HepG2 (cell line): ENCODE data around the gene COCH. TPM values are rescaled to one million over a fixed set of nuclear protein-coding genes. Genes with fewer than 3 reads are reported as not detected.

Source experiments
- ATAC-seq: fragments of 200-7000 bp; cut with Tn5 transposase; 3 replicates; pipeline ENCODE4 v1.9.1; 2020; ENCODE audit warnings: mild to moderate bottlenecking, moderate library complexity
- BruUV-seq: library from RNA; stranded (reverse); fragments of 400-500 nt; replicated peaks from 2 replicates; lab custom pipeline; 2021; lab: Mats Ljungman, UMichigan
- CTCF ChIA-PET: fragments of 300-600 bp; formaldehyde crosslinking; extraction: SDS; loops from one replicate; lab custom pipeline; 2021; ENCODE audit warnings: low total read pairs, inconsistent platforms, low intra/inter-chr PET ratio; lab: Yijun Ruan, JAX
- POLR2A ChIA-PET: fragments of 350-600 bp; sonication (Branson Sonifier 250); formaldehyde crosslinking; loops from one replicate; lab custom pipeline; 2020; ENCODE audit warnings: antibody characterized with exemption, inconsistent platforms; lab: Yijun Ruan, JAX
- DNase-seq: peaks from one replicate; pipeline ENCODE4 v3.0.0-alpha.2; 2015; ENCODE audit warnings: low spot score
- FAIRE-seq: peaks from 3 replicates; lab custom pipeline; 2011; peaks lifted over from hg19 to GRCh38; lab: Jason Lieb, UNC
- H2AFZ ChIP-seq: one replicate; pipeline ENCODE4 v1.6.1; 2011; ENCODE audit warnings: low read length, inconsistent platforms
- H3K27ac ChIP-seq: fragments of 300-600 bp; 3 replicates; pipeline ENCODE4 v1.8.0; 2011; ENCODE audit warnings: mixed run types, mild to moderate bottlenecking, mixed read lengths, low read length, inconsistent platforms; ENCODE audit not compliant: insufficient read depth; ENCODE audit errors: extremely low read length
- H3K27me3 ChIP-seq, 2 experiments: fragments of 200-600 bp in 1 of 2; 2 replicates in 1 of 2; 3 replicates in 1 of 2; pipeline versions ENCODE4 v1.6.0 to v1.8.0; 2011; ENCODE audit warnings: low read length in 2 of 2, mild to moderate bottlenecking in 2 of 2, moderate library complexity in 2 of 2, inconsistent platforms in 1 of 2; ENCODE audit not compliant: insufficient read depth in 2 of 2, control insufficient read depth in 1 of 2
- H3K36me3 ChIP-seq, 2 experiments: fragments of 200-600 bp in 1 of 2; replicated peaks in 1 of 2; 2 replicates in 1 of 2; 3 replicates in 1 of 2; pipeline versions ENCODE4 v1.5.1 to v1.8.0; 2011; ENCODE audit warnings: low read length in 2 of 2, inconsistent platforms in 1 of 2; ENCODE audit not compliant: insufficient read depth in 2 of 2, control insufficient read depth in 1 of 2
- H3K4me1 ChIP-seq: 2 replicates; pipeline ENCODE4 v1.5.1; 2012; ENCODE audit warnings: low read length, inconsistent platforms; ENCODE audit not compliant: insufficient read depth
- H3K4me2 ChIP-seq: 2 replicates; pipeline ENCODE4 v1.6.0; 2011; ENCODE audit warnings: low read depth, low read length, inconsistent platforms
- H3K4me3 ChIP-seq, 3 experiments: fragments of 200-600 bp in 1 of 3; sonication (generic), shearing (Covaris generic) in 1 of 3; replicated peaks in 1 of 3; 2 replicates each; pipeline ENCODE4 v1.5.1; 2011 to 2016; ENCODE audit warnings: low read length in 3 of 3, inconsistent platforms in 2 of 3, low read depth in 2 of 3, mild to moderate bottlenecking in 2 of 3, control low read depth in 1 of 3, mixed read lengths in 1 of 3; ENCODE audit not compliant: insufficient read depth in 1 of 3
- H3K79me2 ChIP-seq: one replicate; pipeline ENCODE4 v1.6.1; 2011; ENCODE audit warnings: low read length, inconsistent platforms; ENCODE audit not compliant: insufficient read depth
- H3K9ac ChIP-seq: 2 replicates; pipeline ENCODE4 v1.6.0; 2011; ENCODE audit warnings: mild to moderate bottlenecking, low read depth, low read length, inconsistent platforms; ENCODE audit not compliant: insufficient read depth
- H3K9me3 ChIP-seq: 2 replicates; pipeline ENCODE4 v1.5.1; 2012; ENCODE audit warnings: mild to moderate bottlenecking, low read length
- H4K20me1 ChIP-seq: 2 replicates; pipeline ENCODE4 v1.6.0; 2011; ENCODE audit warnings: inconsistent platforms, mild to moderate bottlenecking, low read length, moderate library complexity; ENCODE audit not compliant: insufficient read depth
- BRD4 ChIP-seq: sonication (generic); formaldehyde crosslinking; IDR thresholded peaks from 2 replicates; pipeline ENCODE4 v1.4.0; 2020; ENCODE audit warnings: missing genetic modification reagents
- ETV5 ChIP-seq: IDR thresholded peaks from 2 replicates; pipeline ENCODE4 v1.6.1; 2018; ENCODE audit warnings: missing biosample characterization, missing genetic modification reagents, inconsistent platforms, borderline replicate concordance
- HMG20B ChIP-seq: conservative IDR thresholded peaks from 2 replicates; pipeline ENCODE4 v1.6.1; 2016; ENCODE audit warnings: missing genetic modification reagents, missing compliant biosample characterization
- MAF1 ChIP-seq: sonication (generic); formaldehyde crosslinking; IDR thresholded peaks from 2 replicates; pipeline ENCODE4 v1.5.0; 2020; ENCODE audit warnings: missing genetic modification reagents, borderline replicate concordance
- POLR2A ChIP-seq, 2 experiments: IDR thresholded peaks; 2 replicates each; pipeline ENCODE4 v1.6.1; 2011; ENCODE audit warnings: low read depth in 2 of 2, low read length in 2 of 2, mild to moderate bottlenecking in 1 of 2, moderate library complexity in 1 of 2; ENCODE audit not compliant: insufficient read depth in 1 of 2
- RCOR2 ChIP-seq: IDR thresholded peaks from 2 replicates; pipeline ENCODE4 v1.6.1; 2016; ENCODE audit warnings: missing biosample characterization, missing genetic modification reagents
- REXO4 ChIP-seq: sonication (generic); formaldehyde crosslinking; IDR thresholded peaks from 2 replicates; pipeline ENCODE4 v1.8.0; 2022; ENCODE audit warnings: missing genetic modification reagents, mild to moderate bottlenecking, borderline replicate concordance
- TOE1 ChIP-seq: sonication (generic); formaldehyde crosslinking; IDR thresholded peaks from 2 replicates; pipeline ENCODE4 v1.4.0; 2020; ENCODE audit warnings: mild to moderate bottlenecking, missing genetic modification reagents
- ZNF264 ChIP-seq: sonication (generic); formaldehyde crosslinking; IDR thresholded peaks from 2 replicates; pipeline ENCODE4 v1.4.0; 2020; ENCODE audit warnings: missing genetic modification reagents
- ZNF749 ChIP-seq: sonication (generic); formaldehyde crosslinking; IDR thresholded peaks from 2 replicates; pipeline ENCODE4 v1.8.0; 2022; ENCODE audit warnings: mild to moderate bottlenecking, missing genetic modification reagents, moderate library complexity, borderline replicate concordance
- ZNF777 ChIP-seq: sonication (generic); formaldehyde crosslinking; IDR thresholded peaks from 2 replicates; pipeline ENCODE4 v1.4.0; 2020; ENCODE audit warnings: missing genetic modification reagents
- in situ Hi-C: cut with HindIII; loops from 2 replicates; pipeline ENCODE4 v1.10.0; 2017; ENCODE audit warnings: low pct_unique_long_range_greater_than_20kb; ENCODE audit not compliant: extremely low pct_ligation_motif_present
- intact Hi-C: fragments of 100-400 bp; cut with micrococcal nuclease; formaldehyde crosslinking; loops from one replicate; pipeline ENCODE4 v1.10.0; 2022; ENCODE audit not compliant: unreplicated experiment
- polyA plus RNA-seq, 8 experiments: library from polyadenylated mRNA; depleted of rRNA in 3 of 8; stranded (reverse) in 7 of 8; unstranded in 1 of 8; fragments of >200 nt; fragmentation: Illumina TruSeq in 4 of 8; extraction: Trizol in 4 of 8; gene quantifications; 2 replicates each; pipeline versions ENCODE4 v1.2.1 to v1.2.3, GENCODE V29; 2011 to 2016; ENCODE audit warnings: low read depth in 4 of 8, missing spikeins in 1 of 8, mixed read lengths in 1 of 8; ENCODE audit not compliant: insufficient read depth in 1 of 8
- total RNA-seq, 5 experiments: library from RNA; depleted of rRNA; stranded (reverse); fragments of >200 nt; fragmentation: Illumina TruSeq; extraction: Trizol; gene quantifications; 2 replicates each; pipeline ENCODE4 v1.2.3, GENCODE V29; 2016; ENCODE audit warnings: low read depth in 1 of 5
- TF ChIP-seq, protein P1 (sequence below): sonication (generic); formaldehyde crosslinking; IDR thresholded peaks from 2 replicates; pipeline ENCODE4 v1.9.0; 2021; ENCODE audit warnings: missing genetic modification reagents, mild to moderate bottlenecking, borderline replicate concordance
- TF ChIP-seq, protein P2 (sequence below): sonication (generic); formaldehyde crosslinking; IDR thresholded peaks from 2 replicates; pipeline ENCODE4 v1.9.0; 2021; ENCODE audit warnings: missing genetic modification reagents, borderline replicate concordance
- TF ChIP-seq, protein P3 (sequence below): sonication (generic); formaldehyde crosslinking; IDR thresholded peaks from 2 replicates; pipeline ENCODE4 v1.5.0; 2020; ENCODE audit warnings: mild to moderate bottlenecking, missing genetic modification reagents, moderate library complexity
- TF ChIP-seq, protein P4 (sequence below): IDR thresholded peaks from 2 replicates; pipeline ENCODE4 v1.6.1; 2016; ENCODE audit warnings: low read depth, missing genetic modification reagents, missing compliant biosample characterization

Gene COCH
- total and polyA plus RNA-seq, 2 of the 13 experiments (the other 11 are each of a cell fraction or from before 2014, with no cell fraction given), result 78.2 to 79.3 TPM

DNA sequence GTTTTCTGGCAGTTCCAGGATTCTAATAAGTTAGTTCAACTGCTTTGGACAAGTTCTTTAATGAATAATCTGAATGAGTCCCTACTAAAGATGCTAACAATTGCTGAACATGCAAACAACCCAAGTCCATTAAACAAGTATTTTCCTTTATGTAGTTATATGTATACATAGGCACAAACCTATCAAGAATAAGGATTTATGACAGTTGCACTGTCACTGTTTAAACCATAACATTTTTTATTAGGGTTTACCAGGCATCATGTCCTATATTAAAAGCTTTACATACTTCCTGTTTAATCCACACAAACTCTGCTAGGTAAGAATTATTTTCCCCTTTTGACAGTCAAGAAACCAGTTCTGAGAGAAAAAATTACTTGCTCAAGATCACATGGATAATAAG lies 31.9 kb upstream of the COCH start:
- in situ Hi-C loops (no loop called here), intact Hi-C loops (no loop called here)
- no TSS peak for BruUV-seq
- DNase-seq (no peak), FAIRE-seq (no peak), ATAC-seq (no peak)
- no peak overlapping the region for H3K4me3 ChIP-seq
- H2AFZ ChIP-seq, result no peak overlapping the region
- no peaks in the 10 kb centered on the region for H3K4me1 ChIP-seq
- no peaks in the 10 kb centered on the region for H4K20me1 ChIP-seq
- H3K27ac ChIP-seq, result no peak overlapping the region
- H3K27me3 ChIP-seq, result no peaks in the 10 kb centered on the region
- ChIA-PET CTCF (no interaction called here), POLR2A (no interaction called here)
- H3K9ac ChIP-seq, result no peak overlapping the region
- no peaks in the 10 kb centered on the region for H3K79me2 ChIP-seq
- H3K4me2 ChIP-seq, result no peak overlapping the region
- H3K9me3 ChIP-seq, result no peaks in the 10 kb centered on the region
- no peaks in the 10 kb centered on the region for H3K36me3 ChIP-seq
- no peak for TF ChIP-seq TOE1 (CRISPR knock-in tag)
- TF ChIP-seq, protein P1, sequence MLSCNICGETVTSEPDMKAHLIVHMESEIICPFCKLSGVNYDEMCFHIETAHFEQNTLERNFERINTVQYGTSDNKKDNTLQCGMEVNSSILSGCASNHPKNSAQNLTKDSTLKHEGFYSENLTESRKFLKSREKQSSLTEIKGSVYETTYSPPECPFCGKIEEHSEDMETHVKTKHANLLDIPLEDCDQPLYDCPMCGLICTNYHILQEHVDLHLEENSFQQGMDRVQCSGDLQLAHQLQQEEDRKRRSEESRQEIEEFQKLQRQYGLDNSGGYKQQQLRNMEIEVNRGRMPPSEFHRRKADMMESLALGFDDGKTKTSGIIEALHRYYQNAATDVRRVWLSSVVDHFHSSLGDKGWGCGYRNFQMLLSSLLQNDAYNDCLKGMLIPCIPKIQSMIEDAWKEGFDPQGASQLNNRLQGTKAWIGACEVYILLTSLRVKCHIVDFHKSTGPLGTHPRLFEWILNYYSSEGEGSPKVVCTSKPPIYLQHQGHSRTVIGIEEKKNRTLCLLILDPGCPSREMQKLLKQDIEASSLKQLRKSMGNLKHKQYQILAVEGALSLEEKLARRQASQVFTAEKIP (CRISPR knock-in tag), result no peak
- TF ChIP-seq, protein P2, sequence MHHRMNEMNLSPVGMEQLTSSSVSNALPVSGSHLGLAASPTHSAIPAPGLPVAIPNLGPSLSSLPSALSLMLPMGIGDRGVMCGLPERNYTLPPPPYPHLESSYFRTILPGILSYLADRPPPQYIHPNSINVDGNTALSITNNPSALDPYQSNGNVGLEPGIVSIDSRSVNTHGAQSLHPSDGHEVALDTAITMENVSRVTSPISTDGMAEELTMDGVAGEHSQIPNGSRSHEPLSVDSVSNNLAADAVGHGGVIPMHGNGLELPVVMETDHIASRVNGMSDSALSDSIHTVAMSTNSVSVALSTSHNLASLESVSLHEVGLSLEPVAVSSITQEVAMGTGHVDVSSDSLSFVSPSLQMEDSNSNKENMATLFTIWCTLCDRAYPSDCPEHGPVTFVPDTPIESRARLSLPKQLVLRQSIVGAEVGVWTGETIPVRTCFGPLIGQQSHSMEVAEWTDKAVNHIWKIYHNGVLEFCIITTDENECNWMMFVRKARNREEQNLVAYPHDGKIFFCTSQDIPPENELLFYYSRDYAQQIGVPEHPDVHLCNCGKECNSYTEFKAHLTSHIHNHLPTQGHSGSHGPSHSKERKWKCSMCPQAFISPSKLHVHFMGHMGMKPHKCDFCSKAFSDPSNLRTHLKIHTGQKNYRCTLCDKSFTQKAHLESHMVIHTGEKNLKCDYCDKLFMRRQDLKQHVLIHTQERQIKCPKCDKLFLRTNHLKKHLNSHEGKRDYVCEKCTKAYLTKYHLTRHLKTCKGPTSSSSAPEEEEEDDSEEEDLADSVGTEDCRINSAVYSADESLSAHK, result no peak
- TF ChIP-seq, protein P3, sequence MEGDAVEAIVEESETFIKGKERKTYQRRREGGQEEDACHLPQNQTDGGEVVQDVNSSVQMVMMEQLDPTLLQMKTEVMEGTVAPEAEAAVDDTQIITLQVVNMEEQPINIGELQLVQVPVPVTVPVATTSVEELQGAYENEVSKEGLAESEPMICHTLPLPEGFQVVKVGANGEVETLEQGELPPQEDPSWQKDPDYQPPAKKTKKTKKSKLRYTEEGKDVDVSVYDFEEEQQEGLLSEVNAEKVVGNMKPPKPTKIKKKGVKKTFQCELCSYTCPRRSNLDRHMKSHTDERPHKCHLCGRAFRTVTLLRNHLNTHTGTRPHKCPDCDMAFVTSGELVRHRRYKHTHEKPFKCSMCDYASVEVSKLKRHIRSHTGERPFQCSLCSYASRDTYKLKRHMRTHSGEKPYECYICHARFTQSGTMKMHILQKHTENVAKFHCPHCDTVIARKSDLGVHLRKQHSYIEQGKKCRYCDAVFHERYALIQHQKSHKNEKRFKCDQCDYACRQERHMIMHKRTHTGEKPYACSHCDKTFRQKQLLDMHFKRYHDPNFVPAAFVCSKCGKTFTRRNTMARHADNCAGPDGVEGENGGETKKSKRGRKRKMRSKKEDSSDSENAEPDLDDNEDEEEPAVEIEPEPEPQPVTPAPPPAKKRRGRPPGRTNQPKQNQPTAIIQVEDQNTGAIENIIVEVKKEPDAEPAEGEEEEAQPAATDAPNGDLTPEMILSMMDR (CRISPR knock-in tag), result no peak
- TF ChIP-seq POLR2A (IDR thresholded peaks at IDR 0.05; ENCODE audit: insufficient read depth in 1 of 2, low read depth in 2 of 2, low read length in 2 of 2), result no peak
- TF ChIP-seq, protein P4, sequence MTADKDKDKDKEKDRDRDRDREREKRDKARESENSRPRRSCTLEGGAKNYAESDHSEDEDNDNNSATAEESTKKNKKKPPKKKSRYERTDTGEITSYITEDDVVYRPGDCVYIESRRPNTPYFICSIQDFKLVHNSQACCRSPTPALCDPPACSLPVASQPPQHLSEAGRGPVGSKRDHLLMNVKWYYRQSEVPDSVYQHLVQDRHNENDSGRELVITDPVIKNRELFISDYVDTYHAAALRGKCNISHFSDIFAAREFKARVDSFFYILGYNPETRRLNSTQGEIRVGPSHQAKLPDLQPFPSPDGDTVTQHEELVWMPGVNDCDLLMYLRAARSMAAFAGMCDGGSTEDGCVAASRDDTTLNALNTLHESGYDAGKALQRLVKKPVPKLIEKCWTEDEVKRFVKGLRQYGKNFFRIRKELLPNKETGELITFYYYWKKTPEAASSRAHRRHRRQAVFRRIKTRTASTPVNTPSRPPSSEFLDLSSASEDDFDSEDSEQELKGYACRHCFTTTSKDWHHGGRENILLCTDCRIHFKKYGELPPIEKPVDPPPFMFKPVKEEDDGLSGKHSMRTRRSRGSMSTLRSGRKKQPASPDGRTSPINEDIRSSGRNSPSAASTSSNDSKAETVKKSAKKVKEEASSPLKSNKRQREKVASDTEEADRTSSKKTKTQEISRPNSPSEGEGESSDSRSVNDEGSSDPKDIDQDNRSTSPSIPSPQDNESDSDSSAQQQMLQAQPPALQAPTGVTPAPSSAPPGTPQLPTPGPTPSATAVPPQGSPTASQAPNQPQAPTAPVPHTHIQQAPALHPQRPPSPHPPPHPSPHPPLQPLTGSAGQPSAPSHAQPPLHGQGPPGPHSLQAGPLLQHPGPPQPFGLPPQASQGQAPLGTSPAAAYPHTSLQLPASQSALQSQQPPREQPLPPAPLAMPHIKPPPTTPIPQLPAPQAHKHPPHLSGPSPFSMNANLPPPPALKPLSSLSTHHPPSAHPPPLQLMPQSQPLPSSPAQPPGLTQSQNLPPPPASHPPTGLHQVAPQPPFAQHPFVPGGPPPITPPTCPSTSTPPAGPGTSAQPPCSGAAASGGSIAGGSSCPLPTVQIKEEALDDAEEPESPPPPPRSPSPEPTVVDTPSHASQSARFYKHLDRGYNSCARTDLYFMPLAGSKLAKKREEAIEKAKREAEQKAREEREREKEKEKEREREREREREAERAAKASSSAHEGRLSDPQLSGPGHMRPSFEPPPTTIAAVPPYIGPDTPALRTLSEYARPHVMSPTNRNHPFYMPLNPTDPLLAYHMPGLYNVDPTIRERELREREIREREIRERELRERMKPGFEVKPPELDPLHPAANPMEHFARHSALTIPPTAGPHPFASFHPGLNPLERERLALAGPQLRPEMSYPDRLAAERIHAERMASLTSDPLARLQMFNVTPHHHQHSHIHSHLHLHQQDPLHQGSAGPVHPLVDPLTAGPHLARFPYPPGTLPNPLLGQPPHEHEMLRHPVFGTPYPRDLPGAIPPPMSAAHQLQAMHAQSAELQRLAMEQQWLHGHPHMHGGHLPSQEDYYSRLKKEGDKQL (CRISPR knock-in tag), result no peak
- no peak for TF ChIP-seq MAF1 (CRISPR knock-in tag)
- TF ChIP-seq HMG20B (CRISPR knock-in tag), result no peak
- TF ChIP-seq ZNF749 (CRISPR knock-in tag), result no peak
- TF ChIP-seq RCOR2, result no peak
- TF ChIP-seq ZNF777 (CRISPR knock-in tag), result no peak
- no peak for TF ChIP-seq REXO4 (CRISPR knock-in tag)
- no peak for TF ChIP-seq ETV5
- TF ChIP-seq BRD4 (CRISPR knock-in tag), result no peak
- TF ChIP-seq ZNF264 (CRISPR knock-in tag), result no peak
